GM12865 (cell line): ENCODE results near the gene TRUB2.

Experiments
- DNase-seq: peaks from one replicate; pipeline ENCODE4 v3.0.0; 2010; ENCODE audit warnings: low read depth
- H3K4me3 ChIP-seq: 2 replicates; pipeline ENCODE4 v1.5.1; 2011; ENCODE audit warnings: mild to moderate bottlenecking, low read depth, low read length, control low read depth
- CTCF ChIP-seq: IDR thresholded peaks from 2 replicates; pipeline ENCODE4 v1.5.1; 2011; ENCODE audit warnings: low read length, control low read depth, low read depth, inconsistent platforms; ENCODE audit not compliant: insufficient read depth; ENCODE audit errors: missing control alignments

TRUB2 gene

GRCh38 chr9:128355451-128355850 is 33.2 kb upstream of the TRUB2 start:
- DNase-seq = no peak
- H3K4me3 ChIP-seq = no peak overlapping the region
- TF ChIP-seq CTCF = no peak

GRCh38 chr9:128349772-128350171 is 27.5 kb upstream of the TRUB2 start:
- no peak overlapping the region for H3K4me3 ChIP-seq
- DNase-seq = no peak
- no peak for TF ChIP-seq CTCF

DNA sequence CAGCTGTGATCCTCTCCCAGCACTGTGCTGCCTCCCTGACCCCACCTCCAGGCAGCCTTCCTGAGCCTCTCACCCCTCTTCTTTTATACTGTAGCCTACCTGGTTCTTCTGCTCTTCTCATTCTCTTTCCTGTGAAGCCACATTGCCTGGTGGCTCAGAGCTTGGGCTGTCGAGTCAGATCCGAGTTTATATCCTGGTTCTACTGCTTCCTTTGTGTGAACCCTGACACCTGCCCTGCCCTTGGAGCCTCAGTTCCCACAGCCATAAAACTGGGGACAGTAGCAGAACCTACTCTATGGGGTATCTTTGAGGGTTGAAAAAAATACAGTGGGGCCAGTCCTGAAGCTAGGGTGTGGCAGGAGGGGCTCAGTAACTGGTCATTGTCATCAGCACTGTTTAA is 26.9 kb upstream of the TRUB2 start:
- TF ChIP-seq CTCF = no peak
- DNase-seq = no peak
- no peak overlapping the region for H3K4me3 ChIP-seq

- no peak for DNase-seq
- H3K4me3 ChIP-seq = no peak overlapping the region
- TF ChIP-seq CTCF = no peak
Measured at GRCh38 chr9:128344931-128345605, 22.8 kb upstream of the TRUB2 start.

- DNase-seq = no peak
- no peak overlapping the region for H3K4me3 ChIP-seq
- TF ChIP-seq CTCF = no peak
Measured at GRCh38 chr9:128343855-128344254, 21.6 kb upstream of the TRUB2 start.

DNA sequence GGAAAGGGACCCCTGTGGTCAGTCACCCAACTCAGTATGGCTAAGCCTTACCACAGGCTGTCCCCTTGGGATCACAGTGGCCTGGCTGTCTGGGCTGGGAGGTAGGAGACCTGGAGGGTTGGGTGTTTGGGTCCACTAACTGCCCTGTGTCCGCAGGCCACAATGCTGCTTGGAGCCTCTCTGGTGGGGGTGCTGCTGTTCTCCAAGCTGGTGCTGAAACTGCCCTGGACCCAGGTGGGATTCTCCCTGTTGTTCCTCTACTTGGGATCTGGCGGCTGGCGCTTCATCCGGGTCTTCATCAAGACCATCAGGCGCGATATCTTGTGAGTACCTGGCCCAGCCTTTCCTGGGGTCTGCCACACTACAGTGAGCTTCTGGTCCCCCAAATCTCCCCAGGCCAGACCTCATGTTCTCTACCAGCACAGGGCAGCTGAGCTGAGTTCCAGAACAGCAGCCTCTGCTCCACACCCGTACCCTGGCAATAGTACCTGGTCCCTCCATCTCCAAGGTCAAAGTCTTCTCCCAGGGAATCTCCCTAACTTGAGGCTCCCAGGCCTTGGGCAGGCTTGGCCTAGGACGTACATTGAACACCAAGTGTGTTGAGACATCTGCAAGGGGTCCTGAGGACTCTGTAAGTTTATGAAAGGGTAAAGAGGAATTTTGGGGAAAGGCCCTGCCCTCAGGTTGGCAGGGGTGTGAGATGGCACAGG is 20.9 kb upstream of the TRUB2 start:
- no peak overlapping the region for H3K4me3 ChIP-seq
- TF ChIP-seq CTCF = no peak
- no peak for DNase-seq
